ENCODE measurements around the gene KAT6B.

KAT6B gene

DNA sequence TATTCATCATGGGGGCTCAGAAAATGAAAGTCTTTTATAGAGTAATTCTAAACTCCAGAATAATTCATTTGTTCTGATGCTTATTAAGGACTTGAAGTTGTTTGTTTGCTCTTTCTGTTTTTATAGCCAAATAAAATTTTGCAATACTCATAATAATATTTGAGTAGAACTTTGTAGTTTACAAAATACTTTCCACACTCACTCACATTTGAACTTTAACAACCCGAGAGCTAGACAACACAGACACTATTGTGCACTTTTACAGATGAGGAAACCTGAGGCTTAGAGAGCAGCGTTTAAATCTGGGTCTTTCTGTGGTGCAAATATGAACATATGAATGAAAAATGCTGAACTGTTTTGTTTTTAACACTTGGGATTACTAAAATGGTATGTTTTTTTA, 126.8 kb downstream of the KAT6B start:
- no peak for DNase-seq (ENCODE audit: low read depth in 2 of 2)

DNA sequence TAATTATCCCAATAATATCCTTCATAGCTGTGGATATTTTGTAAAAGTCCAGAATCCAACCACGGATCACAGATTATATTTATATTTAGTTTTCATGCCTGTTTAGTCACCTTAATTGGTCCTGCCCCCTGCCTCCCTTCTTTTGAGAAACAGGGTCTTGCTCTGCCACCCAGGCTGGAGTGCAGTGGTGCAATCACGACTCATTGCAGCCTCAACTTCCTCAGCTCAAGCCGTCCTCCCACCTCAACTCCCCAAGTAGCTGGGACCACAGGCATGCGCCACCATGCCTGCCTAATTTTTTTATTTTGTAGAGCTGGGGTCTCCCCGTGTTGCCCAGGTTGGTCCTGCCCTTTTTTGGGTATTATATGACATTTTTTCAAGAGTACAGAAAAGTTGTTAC, 129.4 kb downstream of the KAT6B start:
- no peak for DNase-seq (ENCODE audit: low read depth in 2 of 2)

- no peak for DNase-seq (ENCODE audit: low read depth in 2 of 2)
These were observed 130.2 kb downstream of the KAT6B start for GRCh38 chr10:74956555-74957111.

- DNase-seq (ENCODE audit: low read depth in 2 of 2): no peak
These were observed 131.0 kb downstream of the KAT6B start for GRCh38 chr10:74957285-74957961.

- no peak for DNase-seq (ENCODE audit: low read depth in 2 of 2)
These were observed 131.9 kb downstream of the KAT6B start for GRCh38 chr10:74958316-74958715.

- no peak for DNase-seq (ENCODE audit: low read depth in 2 of 2)
These were observed 134.3 kb downstream of the KAT6B start for GRCh38 chr10:74960670-74961069.

DNA sequence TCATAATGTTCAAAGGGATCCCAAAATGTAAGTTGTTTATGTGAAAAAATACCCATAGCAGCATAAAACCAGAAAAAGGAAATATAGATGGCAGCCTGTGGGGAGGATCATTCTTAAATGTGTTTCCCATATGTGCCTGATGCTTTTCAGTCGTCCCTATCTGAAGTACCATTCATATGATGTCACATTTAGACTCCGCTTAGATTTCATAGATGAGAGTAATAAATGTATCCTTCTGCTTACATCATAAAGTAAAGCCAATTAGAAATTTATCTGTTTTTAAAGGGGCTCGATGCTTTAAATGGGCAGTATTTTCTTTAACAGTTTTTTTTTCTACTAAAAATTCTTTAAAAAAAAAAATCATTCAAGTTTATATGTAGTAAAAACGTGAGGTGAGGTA, 136.1 kb downstream of the KAT6B start:
- no peak for DNase-seq (ENCODE audit: low read depth in 2 of 2)

DNA sequence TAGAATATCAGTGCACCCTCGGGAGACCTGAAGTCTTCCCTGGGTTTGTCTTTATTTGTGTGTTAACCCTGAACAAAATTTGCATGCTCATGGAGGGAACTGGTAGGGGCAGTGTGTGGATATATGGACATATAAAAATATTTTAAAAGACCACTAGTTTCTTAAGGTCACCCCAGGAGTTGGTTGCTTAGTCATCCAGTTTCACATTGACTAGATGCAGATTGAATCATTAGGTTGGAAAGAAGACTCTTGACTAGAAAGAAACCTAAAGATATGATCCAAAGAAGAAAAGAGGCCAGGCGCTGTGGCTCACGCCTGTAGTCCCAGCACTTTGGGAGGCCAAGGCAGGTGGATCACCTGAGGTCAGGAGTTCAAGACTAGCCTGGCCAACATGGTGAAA, 137.1 kb downstream of the KAT6B start:
- DNase-seq (ENCODE audit: low read depth in 2 of 2): no peak

GRCh38 chr10:74967911-74968666, 141.7 kb downstream of the KAT6B start:
- DNase-seq (ENCODE audit: low read depth in 2 of 2): no peak

GRCh38 chr10:74968667-74969061, 142.3 kb downstream of the KAT6B start:
- DNase-seq (ENCODE audit: low read depth in 2 of 2): no peak

GRCh38 chr10:74969093-74969492, 142.7 kb downstream of the KAT6B start:
- DNase-seq (ENCODE audit: low read depth in 2 of 2): no peak

DNA sequence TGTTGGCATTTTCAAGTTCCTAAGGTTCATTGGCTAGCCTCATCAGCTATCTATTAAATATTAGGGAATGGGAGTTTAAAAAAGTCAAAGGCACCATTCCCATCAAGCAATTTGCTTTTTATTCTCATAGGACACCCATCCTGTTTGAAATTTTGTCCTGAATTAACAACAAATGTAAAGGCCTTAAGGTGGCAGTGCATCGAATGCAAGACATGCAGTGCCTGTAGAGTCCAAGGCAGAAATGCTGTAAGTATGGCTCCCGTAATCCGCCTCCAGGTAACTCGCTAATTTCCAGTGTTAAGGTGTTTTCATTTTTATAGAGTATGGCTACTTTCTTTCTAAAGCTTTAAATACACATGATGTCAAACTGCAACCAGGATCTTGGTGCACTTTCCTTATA, 143.1 kb downstream of the KAT6B start:
- DNase-seq (ENCODE audit: low read depth in 2 of 2): no peak

GRCh38 chr10:74973741-74974392, 147.5 kb downstream of the KAT6B start:
- no peak for DNase-seq (ENCODE audit: low read depth in 2 of 2)

DNA sequence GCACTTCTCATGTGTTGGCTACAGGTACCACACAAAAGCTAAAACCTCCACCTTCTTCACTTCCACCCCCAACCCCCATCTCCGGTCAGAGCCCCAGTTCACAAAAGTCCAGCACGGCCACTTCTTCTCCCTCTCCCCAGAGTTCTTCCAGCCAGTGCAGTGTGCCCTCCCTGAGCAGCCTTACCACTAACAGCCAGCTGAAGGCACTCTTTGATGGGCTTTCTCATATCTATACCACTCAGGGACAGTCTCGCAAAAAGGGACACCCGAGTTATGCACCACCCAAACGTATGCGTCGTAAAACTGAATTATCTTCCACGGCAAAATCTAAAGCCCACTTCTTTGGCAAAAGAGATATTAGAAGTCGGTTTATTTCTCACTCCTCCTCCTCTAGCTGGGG, 149.4 kb downstream of the KAT6B start:
- no peak for DNase-seq (ENCODE audit: low read depth in 2 of 2)

GRCh38 chr10:74976565-74976964, 150.2 kb downstream of the KAT6B start:
- no peak for DNase-seq (ENCODE audit: low read depth in 2 of 2)

- DNase-seq (ENCODE audit: low read depth in 2 of 2): no peak
These were observed 150.7 kb downstream of the KAT6B start for GRCh38 chr10:74977072-74977471.

- no peak for DNase-seq (ENCODE audit: low read depth in 2 of 2)
These were observed 151.8 kb downstream of the KAT6B start for GRCh38 chr10:74977913-74978847.

DNA sequence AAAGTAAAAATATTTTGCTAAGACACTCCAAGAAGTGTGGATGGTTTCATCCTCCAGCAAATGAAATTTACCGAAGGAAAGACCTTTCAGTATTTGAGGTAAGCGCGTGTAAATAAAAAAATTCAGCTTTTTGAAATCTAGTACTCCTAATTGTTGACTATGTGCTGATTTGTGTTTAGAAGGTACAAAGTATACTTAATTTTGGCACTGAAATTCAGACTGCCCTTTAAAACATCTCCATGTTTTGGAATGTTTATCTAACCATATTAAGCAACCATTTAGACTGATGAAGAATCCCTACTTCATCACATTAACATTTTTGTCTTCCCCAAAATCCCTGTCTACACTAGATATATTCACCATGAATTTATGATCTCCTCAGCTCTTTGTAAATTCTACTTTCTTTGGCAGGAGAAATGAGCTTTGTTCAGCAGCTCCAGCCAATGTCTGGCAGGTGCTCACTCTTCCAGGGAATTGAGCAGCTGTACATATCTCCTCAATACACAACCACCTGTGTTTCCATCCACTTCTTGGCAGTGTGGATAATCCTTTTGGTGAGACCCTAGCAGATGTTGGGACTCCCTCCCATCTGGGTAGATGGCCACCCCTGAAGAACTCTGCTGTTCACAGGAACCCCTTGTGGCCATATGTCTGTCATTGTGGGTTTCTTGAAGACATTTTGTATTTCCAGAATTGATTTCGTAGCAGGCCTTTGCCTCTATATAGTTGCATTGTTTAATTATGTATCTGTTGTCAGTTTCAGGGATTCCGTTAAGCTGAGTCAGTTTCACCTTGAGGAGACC, 155.6 kb downstream of the KAT6B start:
- no peak for DNase-seq (ENCODE audit: low read depth in 2 of 2)

DNA sequence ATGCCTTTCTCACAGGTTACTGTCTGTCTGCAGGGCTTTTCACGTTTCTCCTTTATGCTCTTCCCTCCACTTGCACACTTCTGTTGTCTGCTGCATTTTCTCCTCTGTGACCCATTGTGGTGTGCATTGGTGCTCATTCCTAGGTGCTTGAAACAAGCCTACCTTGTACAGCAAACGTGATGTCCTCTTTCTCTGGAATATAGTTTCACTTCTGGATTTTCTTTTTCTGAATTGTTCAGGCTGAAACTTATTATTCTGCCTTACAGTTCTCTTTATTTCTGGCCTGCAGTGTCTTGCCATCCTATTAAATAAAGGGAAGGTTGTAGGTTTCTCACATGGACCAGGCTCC, 156.2 kb downstream of the KAT6B start:
- DNase-seq (ENCODE audit: low read depth in 2 of 2): no peak

DNA sequence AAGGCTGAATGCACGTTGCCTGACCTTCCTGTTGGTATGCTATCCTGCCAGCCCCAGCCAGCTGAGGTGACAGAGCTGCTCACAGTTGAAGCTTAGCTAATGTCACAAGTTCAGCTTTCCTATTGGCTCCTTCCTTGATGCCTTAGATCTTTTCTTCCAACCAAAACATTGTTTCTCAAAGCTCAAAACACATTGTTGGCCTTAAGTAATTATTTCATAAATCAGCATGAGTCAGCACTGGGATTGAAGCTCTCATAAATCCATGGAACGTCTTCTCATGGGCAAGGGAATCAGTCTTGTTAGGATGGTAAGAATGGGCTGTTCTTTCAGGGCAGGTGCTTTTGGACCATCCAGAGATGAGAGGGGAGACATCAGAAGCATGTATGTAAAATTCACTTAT, 157.0 kb downstream of the KAT6B start:
- no peak for DNase-seq (ENCODE audit: low read depth in 2 of 2)

All from fibroblast of skin of left quadriceps (primary cell).